Medulla oblongata (tissue), 1 donor: ENCODE data around the gene BDH1.
"Not testable (repeated sequence)": the region's sequence is repeated elsewhere in the genome, so short reads cannot be mapped to it uniquely, and the experiment has no call there.

Experiments
- DNase-seq: peaks from one replicate; pipeline ENCODE4 v3.0.0-alpha.2; 2015; ENCODE audit errors: extremely low spot score

BDH1 gene

GRCh38 chr3:197578376-197578775, 22.6 kb upstream of the BDH1 start:
- no peak for DNase-seq

- DNase-seq, result no peak
Measured at GRCh38 chr3:197577366-197578074, 21.8 kb upstream of the BDH1 start.

GRCh38 chr3:197576838-197577237, 21.1 kb upstream of the BDH1 start:
- DNase-seq, result no peak

- no peak for DNase-seq
Measured at GRCh38 chr3:197575362-197575761, 19.6 kb upstream of the BDH1 start.

DNA sequence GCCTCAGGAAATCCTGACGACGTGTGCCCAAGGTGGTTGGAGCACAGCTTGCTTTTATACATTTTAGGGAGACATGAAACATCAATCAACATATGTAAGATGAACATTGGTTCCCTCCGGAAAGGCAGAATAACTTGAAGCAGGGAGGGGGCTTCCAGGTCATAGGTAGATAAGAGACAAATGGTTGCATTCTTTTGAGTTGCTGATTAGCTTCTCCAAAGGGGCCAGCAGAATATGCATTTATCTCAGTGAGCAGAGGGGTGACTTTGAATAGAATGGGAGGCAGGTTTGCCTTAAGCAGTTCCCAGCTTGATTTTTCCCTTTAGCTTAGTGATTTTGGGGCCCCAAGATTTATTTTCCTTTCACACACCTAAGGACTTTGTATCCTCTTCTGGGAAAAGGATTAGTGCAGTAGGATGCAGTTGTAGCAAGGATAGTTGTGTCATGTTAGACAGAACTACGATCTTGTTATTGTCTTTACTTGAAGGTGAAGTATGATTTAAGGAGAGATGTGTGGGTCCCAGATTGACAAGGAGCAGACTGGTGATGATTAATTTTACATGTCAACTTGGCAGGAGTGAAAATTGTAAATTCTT, 18.7 kb upstream of the BDH1 start:
- not testable (repeated sequence) for DNase-seq

DNA sequence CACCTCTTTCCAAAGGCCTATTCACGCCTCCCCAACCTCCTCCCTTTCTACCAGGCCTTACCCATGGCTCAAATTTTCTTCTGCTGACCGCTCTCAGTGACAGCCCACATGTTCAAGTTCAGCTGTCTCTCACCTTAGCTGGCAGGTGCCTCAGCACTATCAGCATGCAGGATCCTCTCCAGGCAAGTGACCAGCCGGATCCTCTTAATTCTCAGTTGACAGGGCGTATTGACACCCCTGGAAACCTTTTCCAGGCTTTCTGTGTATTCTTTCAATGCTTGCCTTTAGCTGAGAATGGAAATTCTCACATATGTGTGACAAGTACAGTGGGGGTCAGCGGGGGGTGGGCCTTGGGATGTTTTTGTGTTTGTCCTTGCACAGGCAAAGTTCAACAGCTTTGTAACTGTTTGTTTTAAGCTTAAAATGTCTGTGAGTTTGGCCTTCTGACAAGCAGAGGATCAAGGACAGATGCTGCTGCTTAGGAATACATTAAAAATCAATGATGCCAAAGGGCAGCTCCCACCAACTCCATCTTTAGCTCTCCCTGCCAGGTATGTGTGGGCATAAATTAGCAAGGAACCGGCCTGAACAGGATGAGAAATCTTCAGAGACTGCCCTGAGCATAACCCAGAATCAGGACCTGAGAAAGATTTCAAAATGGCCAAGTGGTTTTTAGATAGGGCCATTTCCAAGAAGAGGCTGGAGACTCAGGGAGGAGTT, 17.4 kb upstream of the BDH1 start:
- DNase-seq, result no peak

DNA sequence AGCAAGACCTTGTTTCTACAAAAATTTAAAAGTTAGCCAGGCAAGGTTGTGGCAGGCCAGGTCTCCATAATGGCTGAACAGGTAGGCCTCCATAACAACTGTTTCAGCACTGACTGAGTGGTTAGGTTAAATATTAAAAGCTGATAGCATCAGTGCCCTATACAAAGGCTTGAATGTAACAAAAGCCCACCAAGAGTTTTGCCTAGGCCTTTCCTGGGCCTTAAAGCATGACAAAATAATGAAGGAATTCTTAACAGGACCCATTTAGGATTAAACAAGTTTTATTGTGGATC, 16.1 kb upstream of the BDH1 start:
- DNase-seq, result not testable (repeated sequence)

DNA sequence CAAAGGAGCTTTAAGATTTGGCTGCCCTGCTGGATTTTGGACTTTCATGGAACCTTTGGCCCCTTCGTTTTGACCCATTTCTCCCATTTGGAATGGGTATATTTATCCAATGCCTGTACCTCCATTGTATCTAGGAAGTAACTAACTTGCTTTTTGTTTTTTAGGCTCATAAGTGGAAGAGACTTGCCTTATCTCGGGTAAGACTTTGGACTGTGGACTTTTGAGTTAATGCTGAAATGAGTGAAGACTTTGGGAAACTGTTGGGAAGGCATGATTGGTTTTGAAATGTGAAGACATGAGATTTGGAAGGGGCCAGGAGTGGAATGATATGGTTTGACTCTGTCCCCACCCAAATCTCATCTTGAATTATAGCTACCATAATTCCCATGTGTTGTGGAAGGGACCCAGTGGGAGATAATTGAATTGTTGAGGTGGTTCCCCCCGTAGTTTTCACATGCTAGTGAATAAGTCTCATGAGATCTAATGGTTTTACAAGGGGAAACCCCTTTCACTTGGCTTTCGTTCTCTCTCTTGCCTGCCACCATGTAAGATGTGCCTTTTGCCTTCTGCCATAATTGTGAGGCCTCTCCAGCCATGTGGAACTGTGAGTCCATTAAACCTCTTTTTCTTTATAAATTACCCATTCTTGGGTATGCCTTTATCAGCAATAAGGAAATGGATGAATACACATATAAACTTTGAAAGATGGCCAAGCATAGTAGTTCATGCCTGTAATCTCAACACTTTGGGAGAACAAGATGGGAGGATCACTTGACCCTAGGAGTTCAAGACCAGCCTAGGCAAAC, 15.5 kb upstream of the BDH1 start:
- DNase-seq, result not testable (repeated sequence)

DNA sequence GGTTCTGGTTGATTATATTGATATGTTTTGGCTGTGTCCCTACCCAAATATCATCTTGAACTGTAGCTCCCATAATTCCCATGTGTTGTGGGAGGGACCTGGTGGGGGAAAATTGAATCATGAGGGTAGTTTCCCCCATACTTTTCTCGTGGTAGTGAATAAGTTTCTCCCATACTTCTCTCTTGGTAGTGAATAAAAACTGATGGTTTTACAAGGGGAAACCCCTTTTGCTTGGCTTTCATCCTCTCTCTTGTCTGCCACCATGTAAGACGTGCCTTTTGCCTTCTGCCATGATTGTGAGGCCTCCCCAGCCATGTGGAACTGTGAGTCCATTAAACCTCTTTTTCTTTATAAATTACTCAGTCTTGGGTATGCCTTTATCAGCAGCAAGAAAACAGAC, 13.7 kb upstream of the BDH1 start:
- not testable (repeated sequence) for DNase-seq

DNA sequence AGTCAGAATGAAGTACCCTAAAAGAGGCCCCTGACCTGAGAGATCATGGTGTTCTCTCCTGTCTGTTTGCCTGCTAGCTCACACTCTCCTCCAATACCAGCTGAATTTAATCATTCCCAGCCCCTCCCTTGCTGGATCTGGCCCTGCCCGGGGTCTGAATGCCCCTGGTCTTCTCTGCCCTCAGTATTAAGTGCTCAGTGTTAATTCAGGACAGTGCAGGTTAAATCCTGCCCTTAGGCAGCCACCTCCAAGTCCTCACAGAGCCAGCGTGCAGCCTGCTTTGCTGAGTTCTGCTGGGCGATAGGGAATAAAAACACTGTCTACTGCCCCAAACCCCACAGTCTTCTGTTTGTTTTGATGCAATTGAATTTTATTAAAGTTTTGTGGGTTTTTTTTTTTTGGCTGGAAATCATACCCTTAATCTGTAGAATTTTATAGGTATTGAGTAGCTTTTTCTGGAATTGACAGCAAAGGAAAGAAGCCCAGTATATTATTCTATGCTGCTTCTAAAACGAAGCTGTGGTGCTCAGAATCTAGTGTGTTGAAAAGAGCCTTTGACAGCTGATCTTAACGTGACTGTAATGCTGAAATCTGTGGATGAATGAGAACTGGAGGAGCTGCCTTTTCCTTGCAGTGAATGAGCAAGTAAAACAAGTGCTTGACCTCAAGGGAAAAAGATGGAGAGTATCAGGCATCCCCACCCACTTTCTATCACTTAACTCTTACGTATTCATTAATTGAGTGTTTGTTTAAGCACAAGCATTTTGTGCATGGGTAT, 12.3 kb upstream of the BDH1 start:
- DNase-seq, result peak; percentile 84

DNA sequence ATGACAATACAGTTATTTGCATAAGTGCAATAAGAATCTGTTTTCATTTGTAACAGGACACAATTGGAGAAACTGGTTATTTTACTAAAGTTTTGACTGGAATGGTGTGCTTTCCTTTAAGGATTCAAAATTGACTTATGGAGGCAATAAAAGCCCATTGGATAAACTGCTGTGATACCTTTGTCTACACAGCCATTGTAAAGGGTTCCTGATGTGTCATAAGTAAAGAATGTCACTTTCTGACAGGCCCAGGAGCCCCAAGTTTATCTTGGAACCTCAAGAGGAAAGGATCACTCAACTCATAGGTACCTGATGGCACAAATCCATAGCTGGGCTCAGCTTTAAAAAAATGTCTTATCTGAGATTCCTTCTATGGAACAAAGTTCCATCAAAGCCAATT, 10.4 kb upstream of the BDH1 start:
- not testable (repeated sequence) for DNase-seq

- DNase-seq, result no peak
Measured at GRCh38 chr3:197564097-197564843, 8.5 kb upstream of the BDH1 start.

- DNase-seq, result no peak
Measured at GRCh38 chr3:197562398-197563251, 6.9 kb upstream of the BDH1 start.

- no peak for DNase-seq
Measured at GRCh38 chr3:197561926-197562325, 6.2 kb upstream of the BDH1 start.

DNA sequence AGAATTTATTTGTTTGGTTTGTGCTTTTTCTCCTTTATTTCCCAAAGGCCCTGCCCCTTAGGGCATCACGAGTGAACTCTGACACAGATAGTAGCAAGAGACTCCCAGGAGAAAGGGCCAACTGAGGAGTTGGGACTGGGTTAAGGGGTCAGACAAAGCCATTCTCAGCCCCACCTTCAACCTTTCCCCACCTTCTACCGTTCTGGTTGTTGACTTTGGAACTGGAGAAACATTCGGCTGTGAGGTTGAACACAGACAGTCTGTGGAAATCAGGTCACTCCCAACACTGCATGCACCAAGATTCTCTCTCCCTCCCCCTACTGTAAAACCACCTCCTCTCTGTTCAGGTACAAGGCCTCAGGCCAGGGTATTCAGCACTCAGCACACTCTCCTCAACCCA, 3.9 kb upstream of the BDH1 start:
- DNase-seq, result no peak

- DNase-seq, result peak; percentile 98
Measured at GRCh38 chr3:197554562-197555280, 1.0 kb downstream of the BDH1 start.

GRCh38 chr3:197554196-197554561, 1.6 kb downstream of the BDH1 start:
- no peak for DNase-seq

DNA sequence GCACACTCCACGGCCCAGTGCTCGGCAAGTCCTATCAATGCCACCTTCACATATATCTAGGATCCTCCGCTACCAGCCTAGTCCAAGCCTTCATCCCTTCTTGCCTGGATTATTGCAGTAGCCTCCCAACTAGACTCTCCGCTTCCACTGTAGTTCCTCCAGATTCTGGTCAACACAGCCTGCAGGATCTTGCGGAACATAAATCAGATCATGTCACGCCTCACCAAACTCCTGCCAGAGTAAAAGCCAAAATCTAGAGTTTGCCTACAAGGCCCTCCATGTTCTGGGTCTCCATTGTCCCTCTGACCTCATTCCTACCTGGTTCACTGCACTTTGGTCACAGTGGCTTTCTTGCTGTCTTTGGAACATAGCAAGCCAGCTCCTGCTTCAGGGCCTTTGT, 3.6 kb downstream of the BDH1 start:
- no peak for DNase-seq

DNA sequence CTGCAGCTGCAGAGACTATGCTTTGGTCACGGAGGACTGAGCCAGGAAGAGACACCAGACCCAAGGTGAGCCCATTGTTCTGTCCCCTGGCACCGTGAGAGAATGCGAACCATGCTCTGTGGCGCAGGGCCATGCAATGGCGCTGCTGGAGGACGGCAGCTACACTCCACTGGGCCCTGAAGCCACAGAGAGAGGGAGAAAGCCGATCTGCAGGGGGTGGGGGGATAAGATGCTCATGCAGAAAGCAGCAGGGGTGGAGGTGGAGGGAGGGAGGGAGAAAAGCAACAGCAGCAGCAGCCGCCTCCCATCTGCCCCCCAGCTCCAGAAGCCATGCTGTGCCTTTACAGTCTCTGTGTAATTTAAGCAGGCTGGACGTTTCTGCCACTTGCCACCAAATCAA, 5.3 kb downstream of the BDH1 start:
- DNase-seq, result no peak
